WTC11 (cell line): ENCODE data around the gene IBA57. TPM values are rescaled to one million over a fixed set of nuclear protein-coding genes. Genes with fewer than 3 reads are reported as not detected.

Source experiments
- ATAC-seq: fragments of 200-7000 bp; cut with Tn5 transposase; 2 replicates; pipeline ENCODE4 v1.10.0; 2021; ENCODE audit warnings: mild to moderate bottlenecking, moderate library complexity
- CTCF ChIA-PET: fragments of 300-600 bp; sonication (Branson Sonifier 250); formaldehyde crosslinking; loops from one replicate; lab custom pipeline; 2021; ENCODE audit warnings: antibody characterized with exemption; lab: Charles Lee
- POLR2A ChIA-PET: fragments of 350-600 bp; sonication (Branson Sonifier 250); formaldehyde crosslinking; loops from one replicate; lab custom pipeline; 2021; ENCODE audit warnings: antibody characterized with exemption; lab: Charles Lee
- DNase-seq: peaks from one replicate; pipeline ENCODE4 v3.0.0; 2021; ENCODE audit warnings: low spot score
- H3K27ac Mint-ChIP-seq: 2 replicates; pipeline ENCODE4 v1.8.0; 2021; ENCODE audit warnings: mixed read lengths
- H3K27me3 Mint-ChIP-seq: 2 replicates; pipeline ENCODE4 v1.8.0; 2021; ENCODE audit warnings: low read depth, mild to moderate bottlenecking, moderate library complexity, mixed read lengths
- H3K36me3 Mint-ChIP-seq: 2 replicates; pipeline ENCODE4 v1.8.0; 2021; ENCODE audit warnings: mixed read lengths
- H3K4me1 Mint-ChIP-seq: 2 replicates; pipeline ENCODE4 v1.8.0; 2022; ENCODE audit warnings: mixed read lengths
- H3K4me3 Mint-ChIP-seq: 2 replicates; pipeline ENCODE4 v1.8.0; 2021; ENCODE audit warnings: mild to moderate bottlenecking, moderate library complexity, mixed read lengths
- H3K9me3 Mint-ChIP-seq: 2 replicates; pipeline ENCODE4 v1.8.0; 2021; ENCODE audit warnings: mixed read lengths
- ATF6 ChIP-seq: sonication (generic); formaldehyde crosslinking; IDR thresholded peaks from 2 replicates; pipeline ENCODE4 v1.8.1; 2023; ENCODE audit warnings: mild to moderate bottlenecking, missing genetic modification reagents
- CREM ChIP-seq: sonication (generic); formaldehyde crosslinking; IDR thresholded peaks from 2 replicates; pipeline ENCODE4 v1.8.1; 2022; ENCODE audit warnings: mild to moderate bottlenecking, missing genetic modification reagents, moderate library complexity
- E2F4 ChIP-seq: sonication (generic); formaldehyde crosslinking; IDR thresholded peaks from 2 replicates; pipeline ENCODE4 v1.8.1; 2022; ENCODE audit warnings: low read depth, mild to moderate bottlenecking, moderate library complexity, missing genetic modification reagents, borderline replicate concordance
- FOXK1 ChIP-seq: sonication (generic); formaldehyde crosslinking; IDR thresholded peaks from 2 replicates; pipeline ENCODE4 v1.8.0; 2022; ENCODE audit warnings: mild to moderate bottlenecking, moderate library complexity, missing genetic modification reagents
- GABPB1 ChIP-seq: sonication (generic); formaldehyde crosslinking; IDR thresholded peaks from 2 replicates; pipeline ENCODE4 v1.8.1; 2023; ENCODE audit warnings: mild to moderate bottlenecking, missing genetic modification reagents
- GRHL2 ChIP-seq: fragments of 250-450 bp; sonication (Bioruptor Pico); IDR thresholded peaks from 2 replicates; pipeline ENCODE4 v1.8.0; 2022; ENCODE audit warnings: mild to moderate bottlenecking, moderate library complexity; ENCODE audit not compliant: insufficient replicate concordance, severe bottlenecking
- HMGA2 ChIP-seq: fragments of 250-450 bp; sonication (Bioruptor Pico); IDR thresholded peaks from 2 replicates; pipeline ENCODE4 v1.4.0; 2021; ENCODE audit warnings: mild to moderate bottlenecking, moderate library complexity
- NFE2L1 ChIP-seq: sonication (generic); formaldehyde crosslinking; IDR thresholded peaks from 2 replicates; pipeline ENCODE4 v1.8.1; 2023; ENCODE audit warnings: missing genetic modification reagents
- NFYB ChIP-seq: sonication (generic); formaldehyde crosslinking; conservative IDR thresholded peaks from 2 replicates; pipeline ENCODE4 v1.8.0; 2022; ENCODE audit warnings: low read depth, missing genetic modification reagents
- OVOL2 ChIP-seq: fragments of 250-450 bp; sonication (Bioruptor Pico); IDR thresholded peaks from 2 replicates; pipeline ENCODE4 v1.9.0; 2021; ENCODE audit warnings: mild to moderate bottlenecking, borderline replicate concordance
- PRDM15 ChIP-seq: sonication (generic); formaldehyde crosslinking; IDR thresholded peaks from 2 replicates; pipeline ENCODE4 v1.8.0; 2022; ENCODE audit warnings: missing genetic modification reagents
- RELA ChIP-seq: sonication (generic); formaldehyde crosslinking; IDR thresholded peaks from 2 replicates; pipeline ENCODE4 v1.8.1; 2022; ENCODE audit warnings: missing genetic modification reagents, mild to moderate bottlenecking, borderline replicate concordance
- SMAD3 ChIP-seq: sonication (generic); formaldehyde crosslinking; IDR thresholded peaks from 2 replicates; pipeline ENCODE4 v1.8.0; 2022; ENCODE audit warnings: missing genetic modification reagents, mild to moderate bottlenecking, borderline replicate concordance
- TP53 ChIP-seq: sonication (generic); formaldehyde crosslinking; IDR thresholded peaks from 2 replicates; pipeline ENCODE4 v1.8.1; 2023; ENCODE audit warnings: mild to moderate bottlenecking, missing genetic modification reagents
- ZNF138 ChIP-seq: sonication (generic); formaldehyde crosslinking; conservative IDR thresholded peaks from 2 replicates; pipeline ENCODE4 v1.8.1; 2022; ENCODE audit warnings: mild to moderate bottlenecking, moderate library complexity, missing genetic modification reagents
- ZNF281 ChIP-seq: sonication (generic); formaldehyde crosslinking; IDR thresholded peaks from 2 replicates; pipeline ENCODE4 v1.8.0; 2023; ENCODE audit warnings: mild to moderate bottlenecking, missing genetic modification reagents
- ZNF396 ChIP-seq: fragments of 250-450 bp; sonication (Bioruptor Pico); IDR thresholded peaks from 2 replicates; pipeline ENCODE4 v1.8.0; 2021; ENCODE audit warnings: mild to moderate bottlenecking, moderate library complexity, borderline replicate concordance
- ZNF416 ChIP-seq: fragments of 250-450 bp; sonication (Bioruptor Pico); IDR thresholded peaks from 2 replicates; pipeline ENCODE4 v1.9.0; 2021; ENCODE audit warnings: mild to moderate bottlenecking, inconsistent platforms
- ZNF423 ChIP-seq: fragments of 250-450 bp; sonication (Bioruptor Pico); IDR thresholded peaks from 2 replicates; pipeline ENCODE4 v2.1.2; 2022; ENCODE audit warnings: mild to moderate bottlenecking, moderate library complexity
- ZSCAN18 ChIP-seq: fragments of 250-450 bp; sonication (Bioruptor Pico); IDR thresholded peaks from 2 replicates; pipeline ENCODE4 v2.1.2; 2022; ENCODE audit warnings: mild to moderate bottlenecking, moderate library complexity
- total RNA-seq: library from RNA; stranded (reverse); gene quantifications from 3 replicates; pipeline ENCODE4 v1.2.3, GENCODE V29; 2021

IBA57 gene
- total RNA-seq, 1 experiment from 2014 or later = 11.4 TPM

GRCh38 chr1:228155596-228156514 lies 9.7 kb upstream of the IBA57 start (continued):
- no peak for TF ChIP-seq SMAD3 (CRISPR knock-in tag)
- TF ChIP-seq ZNF423 (CRISPR knock-in tag) = no peak
- TF ChIP-seq HMGA2 (CRISPR knock-in tag) = no peak
- TF ChIP-seq, all 79 proteins: peak for 0

GRCh38 chr1:228156515-228156881 lies 9.1 kb upstream of the IBA57 start:
- H3K9me3 Mint-ChIP-seq = no peaks in the 10 kb centered on the region
- no peak for DNase-seq
- peaks cover 19% of the 10 kb centered on the region for H3K27me3 Mint-ChIP-seq
- no peak for ATAC-seq
- H3K4me1 Mint-ChIP-seq = no peaks in the 10 kb centered on the region
- H3K4me3 Mint-ChIP-seq = no peak overlapping the region
- ChIA-PET POLR2A (no interaction called here), CTCF (interaction anchor here (0.7 to 1.6 kb wide), 3 partner anchors 9 to 57 kb away, joined by 3 to 6 read pairs (median 6); partner anchors contain the start of gene IBA57)
- no peak overlapping the region for H3K27ac Mint-ChIP-seq
- H3K36me3 Mint-ChIP-seq = no peaks in the 10 kb centered on the region
- TF ChIP-seq GABPB1 (CRISPR knock-in tag) (no peak), ZNF396 (CRISPR knock-in tag) (no peak), GRHL2 (CRISPR knock-in tag) (no peak)

- no peak overlapping the region for H3K4me3 Mint-ChIP-seq
- POLR2A ChIA-PET = no interaction called here
- H3K9me3 Mint-ChIP-seq = no peaks in the 10 kb centered on the region
- peaks cover 22% of the 10 kb centered on the region for H3K27me3 Mint-ChIP-seq
- H3K27ac Mint-ChIP-seq = no peak overlapping the region
- H3K36me3 Mint-ChIP-seq = no peaks in the 10 kb centered on the region
- H3K4me1 Mint-ChIP-seq = peaks cover 2% of the 10 kb centered on the region; the same call in 1 of the 2 replicates
- no peak for DNase-seq
- no peak for ATAC-seq
- CTCF ChIA-PET = interaction anchor here (0.7 to 1.6 kb wide), 3 partner anchors 8 to 56 kb away, joined by 3 to 6 read pairs (median 6); partner anchors contain the start of gene IBA57
- TF ChIP-seq ATF6 (no peak), RELA (CRISPR knock-in tag) (no peak), FOXK1 (no peak), CREM (CRISPR knock-in tag) (no peak), TP53 (no peak), NFE2L1 (CRISPR knock-in tag) (no peak), PRDM15 (CRISPR knock-in tag) (no peak), E2F4 (CRISPR knock-in tag) (no peak), ZNF281 (CRISPR knock-in tag) (no peak), ZNF416 (CRISPR knock-in tag) (no peak), NFYB (no peak), ZNF138 (CRISPR knock-in tag) (no peak), OVOL2 (CRISPR knock-in tag) (no peak), ZSCAN18 (CRISPR knock-in tag) (no peak)
These were observed 8.5 kb upstream of the IBA57 start for GRCh38 chr1:228156941-228157728.
